Measurements from ENCODE around the gene SALL4. TPM values are rescaled to one million over a fixed set of nuclear protein-coding genes. Genes with fewer than 3 reads are reported as not detected.

SALL4 gene
- total RNA-seq, 1 donor from 2014 or later = 178 TPM

- no peaks in the 10 kb centered on the region for H3K9me3 Mint-ChIP-seq (ENCODE audit: low read depth)
- H3K4me1 Mint-ChIP-seq (ENCODE audit: low read depth) = peaks cover 26% of the 10 kb centered on the region
Measured at GRCh38 chr20:51803148-51803854, 980 bp upstream of the SALL4 start.

GRCh38 chr20:51801823-51802123, 548 bp downstream of the SALL4 start:
- Mint-ChIP-seq H3K9me3 (ENCODE audit: low read depth) (no peaks in the 10 kb centered on the region), H3K27ac (peak overlapping the region; percentile 98), H3K4me1 (ENCODE audit: low read depth) (peaks cover 38% of the 10 kb centered on the region), H3K36me3 (ENCODE audit: insufficient read depth) (no peaks in the 10 kb centered on the region), H3K4me3 (ENCODE audit: low read depth) (peak overlapping the region; percentile 99), H3K27me3 (no peaks in the 10 kb centered on the region)
- DNase-seq (ENCODE audit: low spot score, unreplicated experiment) = no peak
- TF ChIP-seq CTCF (IDR thresholded peaks at IDR 0.05; ENCODE audit: unreplicated experiment) = no peak

More at GRCh38 chr20:51803148-51803854, 980 bp upstream of the SALL4 start:
- DNase-seq (ENCODE audit: low spot score, unreplicated experiment) = no peak
- Mint-ChIP-seq H3K4me3 (ENCODE audit: low read depth) (peak overlapping the region; percentile 99), H3K27me3 (no peaks in the 10 kb centered on the region), H3K27ac (no peak overlapping the region), H3K36me3 (ENCODE audit: insufficient read depth) (no peaks in the 10 kb centered on the region)
- no peak for TF ChIP-seq CTCF (IDR thresholded peaks at IDR 0.05; ENCODE audit: unreplicated experiment)

GRCh38 chr20:51801122-51801822, 1.0 kb downstream of the SALL4 start:
- Mint-ChIP-seq H3K36me3 (ENCODE audit: insufficient read depth) (peaks cover 1% of the 10 kb centered on the region), H3K27ac (peak overlapping the region; percentile 98), H3K9me3 (ENCODE audit: low read depth) (no peaks in the 10 kb centered on the region), H3K4me3 (ENCODE audit: low read depth) (peak overlapping the region; percentile 99), H3K27me3 (no peaks in the 10 kb centered on the region), H3K4me1 (ENCODE audit: low read depth) (peaks cover 43% of the 10 kb centered on the region)
- DNase-seq (ENCODE audit: low spot score, unreplicated experiment) = peak; percentile 28
- peak; percentile 31 for TF ChIP-seq CTCF (IDR thresholded peaks at IDR 0.05; ENCODE audit: unreplicated experiment)

- peaks cover 44% of the 10 kb centered on the region for H3K4me1 Mint-ChIP-seq (ENCODE audit: low read depth)
- H3K36me3 Mint-ChIP-seq (ENCODE audit: insufficient read depth) = peaks cover 3% of the 10 kb centered on the region
Measured at GRCh38 chr20:51800872-51801121, 1.5 kb downstream of the SALL4 start.

More at GRCh38 chr20:51800872-51801121, 1.5 kb downstream of the SALL4 start:
- H3K4me3 Mint-ChIP-seq (ENCODE audit: low read depth) = peak overlapping the region; percentile 99
- H3K9me3 Mint-ChIP-seq (ENCODE audit: low read depth) = no peaks in the 10 kb centered on the region
- no peak for DNase-seq (ENCODE audit: low spot score, unreplicated experiment)
- peak overlapping the region; percentile 98 for H3K27ac Mint-ChIP-seq
- no peak for TF ChIP-seq CTCF (IDR thresholded peaks at IDR 0.05; ENCODE audit: unreplicated experiment)
- H3K27me3 Mint-ChIP-seq = no peaks in the 10 kb centered on the region

Data from progenitor cell of endocrine pancreas (in vitro differentiated cells).